Activated CD4-positive, alpha-beta T cell treated with anti-CD3 and anti-CD28 coated beads, Interleukin-10, Interleukin-2, amounts not matched to agents 100 ng/mL and 50 ng/mL, durations not matched to agents 16 hours and 8 hours (primary cell): ENCODE data around the gene REST.

Experiments
- DNase-seq: peaks from one replicate; pipeline ENCODE4 v3.0.0-alpha.2; 2020

Gene REST

DNA sequence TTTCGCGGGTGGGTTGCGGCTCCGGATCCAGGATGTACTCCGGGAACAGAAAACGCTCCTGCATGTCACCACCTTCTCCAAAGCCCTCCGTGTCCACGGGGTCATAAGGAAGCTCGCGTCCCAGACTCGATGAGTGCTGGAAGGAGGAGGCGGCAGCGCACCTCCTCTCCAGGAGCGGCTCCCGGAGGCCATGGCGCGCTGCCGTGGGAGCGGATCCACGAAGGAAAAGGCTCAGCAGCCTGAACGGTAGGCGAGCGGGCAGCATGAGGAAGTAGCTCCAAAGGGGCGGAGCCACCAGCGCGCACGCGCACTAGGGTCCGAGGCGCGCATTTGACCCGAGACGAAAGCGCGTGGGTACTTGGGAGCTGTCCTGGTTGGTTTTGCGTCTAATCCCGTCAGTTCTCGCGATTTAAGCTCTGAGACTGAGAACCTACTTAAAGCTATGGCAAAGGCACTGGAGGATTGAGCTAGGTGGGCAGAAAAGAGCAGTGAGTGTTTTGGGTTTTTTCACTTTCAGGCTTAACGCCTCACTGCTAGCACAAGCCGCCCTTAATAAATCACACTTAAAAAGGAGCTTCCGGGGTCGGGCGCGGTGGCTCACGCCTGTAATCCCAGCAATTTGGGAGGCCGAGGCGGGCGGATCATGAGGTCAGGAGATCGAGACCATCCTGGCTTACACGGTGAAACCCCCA is 69.8 kb downstream of the REST start, which contains the start of gene NOA1:
NOA1 (minus strand) TSS at position 286 of the 692 bp plus-strand sequence; CDS start at position 265, 21 bp downstream.
- DNase-seq = peak; percentile 99

DNA sequence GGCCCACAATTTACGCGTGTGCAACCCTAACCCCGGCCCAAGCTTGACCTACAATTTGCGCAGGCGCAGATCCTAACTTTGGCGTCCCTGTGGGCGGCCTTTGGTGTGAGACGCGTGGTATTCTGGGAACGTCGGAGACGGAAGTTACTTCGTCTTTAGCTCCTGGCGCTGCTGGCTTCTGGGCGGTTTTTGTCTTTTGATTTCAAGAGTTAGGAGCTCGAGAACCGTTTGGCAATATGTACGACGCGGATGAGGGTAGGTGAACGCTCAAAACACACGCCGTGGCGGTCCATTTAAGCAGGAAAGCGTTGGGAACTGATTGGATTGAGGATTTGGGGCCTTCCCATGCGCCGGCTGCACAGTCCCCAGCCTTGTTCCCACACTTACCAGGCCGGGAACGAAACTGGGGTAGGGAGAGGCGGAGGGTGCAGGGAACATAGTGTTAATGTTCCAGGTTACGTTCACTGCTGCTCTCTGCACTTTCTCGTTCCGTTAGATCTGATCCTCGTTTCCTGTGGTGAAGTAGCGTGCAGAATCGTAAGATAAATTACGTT is 71.1 kb downstream of the REST start, which contains the start of gene POLR2B:
POLR2B (plus strand) TSS at position 147 of the 554 bp plus-strand sequence; CDS start at position 237, 90 bp downstream.
- DNase-seq = peak; percentile 98

GRCh38 chr4:56979421-56980072 is 71.8 kb downstream of the REST start:
- peak; percentile 77 for DNase-seq

DNA sequence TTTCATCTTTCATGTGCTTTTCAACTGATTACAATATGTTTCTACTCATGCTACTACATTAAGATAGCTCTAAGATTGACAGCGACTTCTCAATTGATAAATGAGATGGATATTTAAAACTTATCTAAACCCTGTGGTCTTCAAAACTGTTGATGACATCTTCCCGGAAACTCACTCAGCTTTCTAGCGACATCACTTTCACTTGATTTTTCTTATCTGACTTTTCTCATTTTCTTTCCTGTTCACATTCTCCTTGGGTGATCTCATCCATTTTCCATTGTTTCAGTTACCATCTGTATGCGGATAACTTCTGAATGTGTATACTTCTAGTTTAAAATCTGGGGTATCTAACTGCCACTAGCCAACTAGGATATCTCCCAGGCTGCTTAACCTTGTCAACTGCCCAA is 74.1 kb downstream of the REST start:
- DNase-seq = peak; percentile 38

DNA sequence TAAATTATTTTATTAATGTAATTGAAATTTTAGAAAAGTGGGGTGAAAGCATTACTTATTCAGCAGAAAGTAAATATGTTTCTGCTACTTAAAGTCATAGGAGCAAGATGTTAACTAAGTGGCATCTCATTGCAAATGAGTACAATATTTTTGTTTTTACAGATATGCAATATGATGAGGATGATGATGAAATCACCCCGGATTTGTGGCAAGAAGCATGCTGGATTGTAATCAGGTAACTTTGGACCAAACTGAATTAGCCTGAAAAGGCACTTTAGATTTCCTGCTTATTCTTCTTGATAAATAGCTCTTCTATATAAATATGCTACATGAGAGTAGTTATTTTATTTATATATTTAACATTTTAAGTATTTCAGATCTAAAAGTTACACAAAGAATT is 78.5 kb downstream of the REST start:
- no peak for DNase-seq

GRCh38 chr4:56986952-56987351 is 79.3 kb downstream of the REST start:
- no peak for DNase-seq

DNA sequence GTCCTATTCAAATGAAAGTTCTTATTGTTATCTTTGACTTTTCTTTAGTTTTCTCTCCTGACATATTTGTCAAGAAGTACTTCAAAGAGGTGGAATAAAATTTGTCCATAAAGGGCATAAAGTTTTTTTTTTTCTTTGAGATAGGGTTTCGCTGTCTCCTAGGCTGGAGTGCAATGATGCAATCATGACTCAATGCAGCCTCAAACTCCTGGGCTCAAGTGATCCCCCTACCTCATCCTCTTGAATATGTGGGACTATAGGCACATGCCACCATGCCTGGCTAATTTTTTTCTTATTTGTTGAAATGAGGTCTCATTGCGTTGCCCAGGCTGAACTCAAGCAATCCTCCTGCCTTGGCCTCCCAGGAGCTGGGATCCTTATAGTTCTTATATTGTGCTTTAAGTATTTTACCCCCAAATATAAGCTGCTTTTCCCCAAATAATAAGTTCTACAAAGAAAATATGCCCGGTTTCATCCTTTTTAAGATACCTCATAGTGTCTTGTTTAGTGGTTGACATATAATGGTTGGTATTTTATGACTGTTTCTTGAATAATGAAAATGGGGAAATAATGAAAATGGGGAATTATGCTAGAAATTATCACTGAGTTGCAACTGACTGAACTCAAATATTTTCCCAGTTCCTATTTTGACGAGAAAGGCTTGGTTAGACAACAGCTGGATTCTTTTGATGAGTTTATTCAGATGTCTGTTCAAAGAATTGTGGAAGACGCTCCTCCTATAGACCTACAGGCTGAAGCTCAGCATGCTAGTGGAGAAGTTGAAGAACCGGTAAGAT is 82.6 kb downstream of the REST start:
- no peak for DNase-seq

GRCh38 chr4:56995525-56995924 is 87.8 kb downstream of the REST start:
- no peak for DNase-seq

DNA sequence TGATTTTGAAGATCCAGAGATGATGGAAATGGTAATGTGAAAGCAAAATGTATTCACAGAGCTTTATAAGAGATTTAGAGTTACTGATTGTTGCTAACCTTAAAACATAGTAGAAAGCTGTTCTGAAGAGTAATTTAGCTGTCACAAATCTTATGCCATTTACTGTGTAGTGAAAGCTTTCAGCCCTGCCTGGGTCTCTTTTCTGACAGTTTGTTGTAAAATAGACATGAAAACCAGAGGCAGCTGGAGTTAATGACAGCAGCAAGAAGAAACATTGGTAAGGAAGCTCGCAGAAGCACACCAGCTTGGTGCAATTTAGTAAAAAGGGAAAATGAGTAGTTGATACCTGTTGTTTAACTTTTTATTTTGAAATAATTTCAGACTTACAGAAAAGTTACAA is 92.1 kb downstream of the REST start:
- no peak for DNase-seq

DNA sequence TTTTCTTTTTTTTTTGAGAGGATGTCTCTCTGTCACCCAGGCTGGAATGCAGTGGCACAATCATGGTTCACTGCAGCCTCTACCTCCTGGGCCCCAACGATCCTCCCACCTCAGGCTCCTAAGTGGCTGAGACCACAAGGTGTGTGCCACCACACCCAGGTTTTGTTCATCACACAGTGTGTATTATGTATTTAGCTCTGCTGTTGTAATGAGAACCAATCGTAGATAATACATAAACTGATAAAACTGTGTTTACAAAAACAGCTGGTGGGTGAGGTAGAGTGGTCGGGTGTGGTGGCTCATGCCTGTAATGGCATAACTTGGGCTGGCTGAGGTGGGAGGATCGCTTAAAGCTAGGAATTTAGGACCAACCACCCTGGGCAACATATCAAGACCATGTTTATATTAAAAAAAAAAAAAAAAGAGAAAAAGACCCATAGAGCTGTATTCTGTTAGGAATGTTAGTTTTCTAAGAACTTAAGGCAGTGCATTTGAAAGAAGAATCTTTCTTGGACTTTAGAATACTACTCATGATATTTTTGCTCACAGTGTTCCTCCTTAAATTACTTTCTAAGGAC is 105.9 kb downstream of the REST start:
- DNase-seq = no peak
